GM18951 (cell line): Measurements from ENCODE around the gene BSN.
"Not testable (repeated sequence)": the region's sequence is repeated elsewhere in the genome, so short reads cannot be mapped to it uniquely, and the experiment has no call there.

Experiments
- POLR2A ChIP-seq: IDR thresholded peaks from 4 replicates; pipeline ENCODE4 v1.6.1; 2011; ENCODE audit warnings: mild to moderate bottlenecking; ENCODE audit not compliant: insufficient read length, insufficient read depth; ENCODE audit errors: extremely low read depth
- in situ Hi-C: fragments of 300-500 bp; cut with MboI; formaldehyde crosslinking; loops from one replicate; pipeline ENCODE4 v1.12.0; 2022; ENCODE audit warnings: low sequenced_read_pairs, mixed read lengths, inconsistent platforms; ENCODE audit not compliant: unreplicated experiment

The BSN gene

DNA sequence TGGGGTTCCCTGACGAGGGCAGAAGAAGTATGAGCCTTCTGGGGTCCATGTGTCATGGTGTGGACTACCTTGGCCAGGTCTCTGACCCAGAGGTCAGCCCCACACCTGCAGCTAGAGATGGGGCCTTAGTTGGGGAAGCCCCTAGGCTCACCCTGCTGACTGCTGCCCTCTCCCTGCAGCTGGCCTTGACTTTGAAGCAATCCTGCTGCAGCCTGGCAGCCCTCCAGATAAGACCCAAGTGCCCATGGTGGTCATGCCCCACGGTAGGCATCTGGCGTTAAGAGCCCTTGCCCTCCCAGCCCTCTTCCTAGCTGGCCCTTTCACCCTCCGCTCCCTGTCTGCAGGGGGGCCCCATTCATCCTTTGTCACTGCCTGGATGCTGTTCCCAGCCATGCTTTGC is 127.3 kb downstream of the BSN start:
- in situ Hi-C loops, result no loop called here
- TF ChIP-seq POLR2A, result no peak

DNA sequence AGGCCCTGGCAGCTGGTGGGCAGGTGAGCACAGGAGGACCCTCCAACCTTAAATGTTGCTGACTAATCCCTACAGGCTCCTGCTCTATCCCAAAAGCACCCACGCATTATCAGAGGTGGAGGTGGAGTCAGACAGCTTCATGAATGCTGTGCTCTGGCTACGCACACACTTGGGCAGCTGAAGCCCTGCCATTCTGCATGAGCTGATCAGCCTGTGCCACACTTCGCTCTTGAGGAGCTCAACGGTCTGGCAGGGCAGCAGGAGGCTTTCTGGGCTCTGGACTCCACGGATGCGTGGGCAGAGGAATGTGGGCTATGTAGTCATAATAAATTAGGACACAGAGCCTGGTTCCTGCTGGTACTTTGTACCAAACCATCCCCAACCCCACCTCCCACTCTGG is 128.9 kb downstream of the BSN start:
- in situ Hi-C loops, result no loop called here
- TF ChIP-seq POLR2A, result no peak

DNA sequence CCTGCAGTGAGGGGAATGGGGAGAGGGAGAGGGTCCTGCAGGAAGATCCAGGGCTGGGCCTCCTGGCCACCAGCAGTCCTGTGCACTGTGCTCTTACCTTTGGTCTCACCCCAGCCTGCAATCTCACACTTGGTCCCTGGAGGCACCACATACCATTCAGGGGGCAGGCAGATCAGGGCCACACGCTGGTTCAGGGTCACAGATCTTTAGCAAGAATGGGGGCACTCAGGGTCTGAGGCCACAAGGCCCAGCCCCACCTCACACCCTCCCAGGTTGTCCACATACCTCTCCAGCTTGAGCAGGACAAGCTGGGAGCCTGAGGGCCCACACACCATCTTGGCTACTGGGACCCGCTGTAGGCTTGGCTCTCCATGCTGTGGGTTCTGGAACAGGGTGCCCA is 130.2 kb downstream of the BSN start:
- in situ Hi-C loops, result not testable (repeated sequence)

DNA sequence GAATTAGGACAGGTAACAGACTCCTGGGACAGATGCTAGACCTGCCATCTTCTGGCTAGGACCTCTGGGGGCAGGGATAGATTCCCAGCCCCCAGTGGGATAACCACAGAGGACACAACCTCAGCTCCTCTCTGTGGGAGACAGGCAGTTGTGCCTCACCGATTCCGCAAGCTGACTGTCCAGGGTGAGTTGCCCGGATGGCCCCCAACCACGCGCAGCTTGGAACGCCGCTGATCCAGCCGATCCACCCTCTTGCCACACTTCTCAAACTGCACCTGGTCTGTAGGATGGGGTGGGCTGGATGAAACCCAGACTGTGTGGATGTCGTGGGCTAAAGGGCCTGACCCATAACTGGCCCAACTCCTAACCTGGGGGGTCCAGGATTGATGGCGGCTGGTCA is 130.8 kb downstream of the BSN start:
- in situ Hi-C loops, result not testable (repeated sequence)

DNA sequence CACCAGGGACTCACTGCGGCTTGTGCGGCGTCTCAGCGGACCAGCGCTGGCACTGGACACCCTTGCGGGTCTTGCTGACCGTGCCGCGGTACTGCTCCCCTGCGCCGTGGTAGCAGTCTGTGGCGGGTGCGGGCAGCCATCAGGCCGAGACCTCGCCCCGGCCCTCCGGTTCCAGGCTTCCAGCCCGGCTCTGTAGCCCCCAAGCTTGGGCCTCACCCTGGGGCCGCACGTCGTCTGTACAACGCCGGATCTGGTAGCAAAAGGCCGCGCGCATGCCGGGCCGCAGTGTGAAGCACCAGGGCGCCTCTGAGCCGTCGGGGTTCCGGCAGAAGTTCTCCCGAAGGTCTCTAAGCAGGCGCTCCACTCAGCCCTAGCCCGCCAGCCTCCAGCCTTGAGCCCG is 131.6 kb downstream of the BSN start:
- in situ Hi-C loops, result not testable (repeated sequence)

DNA sequence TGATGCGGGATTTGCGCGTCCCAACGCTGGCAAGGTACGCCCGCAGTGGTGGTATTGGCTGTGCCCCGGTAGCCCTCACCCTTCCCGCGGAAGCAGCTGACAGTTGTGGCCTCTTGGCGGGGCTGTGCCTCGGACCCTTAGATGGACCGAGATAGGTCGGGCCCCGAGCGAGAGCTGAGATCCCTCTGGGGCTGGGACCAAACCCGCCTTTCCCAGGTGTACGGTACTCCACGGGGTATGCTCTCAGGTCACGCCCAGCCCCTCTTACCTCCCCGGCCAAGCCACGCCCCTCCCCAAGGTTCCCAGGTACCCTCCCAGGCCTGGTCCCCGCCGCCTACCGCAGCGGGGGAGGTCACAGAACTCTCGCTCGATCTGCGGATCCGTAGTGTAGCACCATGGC is 132.1 kb downstream of the BSN start:
- in situ Hi-C loops, result not testable (repeated sequence)

DNA sequence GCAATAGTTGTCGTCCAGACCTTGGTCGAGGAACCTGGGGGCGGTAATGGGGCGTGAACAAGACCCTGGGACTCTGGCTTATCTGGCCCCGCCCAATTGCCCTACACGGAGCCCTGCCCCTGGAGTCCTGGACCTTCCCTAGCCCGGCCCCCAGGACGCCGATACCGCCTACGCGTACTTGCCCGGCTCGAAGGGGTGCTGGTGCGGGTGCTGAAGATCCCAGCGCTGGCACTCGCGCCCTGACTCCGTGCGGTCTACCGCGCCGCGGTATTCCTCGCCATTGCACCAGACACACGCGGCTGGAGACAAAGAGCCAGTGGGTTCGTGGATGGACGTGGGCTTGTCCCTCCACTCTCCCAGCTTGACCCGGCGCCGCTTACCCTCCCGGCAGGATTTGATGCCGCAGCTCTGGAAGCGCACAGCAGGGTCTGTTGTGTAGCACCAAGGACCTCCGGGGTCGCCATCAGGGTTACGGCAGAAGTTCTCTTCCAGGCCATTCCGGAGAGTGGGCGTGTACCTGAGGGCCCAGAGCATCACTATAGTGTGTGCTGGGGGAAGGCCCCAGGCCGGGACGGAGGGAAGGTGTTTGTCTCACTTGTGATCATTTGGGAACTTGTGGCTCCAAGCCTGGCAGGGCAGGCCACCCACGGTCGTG is 132.6 kb downstream of the BSN start:
- in situ Hi-C loops, result not testable (repeated sequence)

DNA sequence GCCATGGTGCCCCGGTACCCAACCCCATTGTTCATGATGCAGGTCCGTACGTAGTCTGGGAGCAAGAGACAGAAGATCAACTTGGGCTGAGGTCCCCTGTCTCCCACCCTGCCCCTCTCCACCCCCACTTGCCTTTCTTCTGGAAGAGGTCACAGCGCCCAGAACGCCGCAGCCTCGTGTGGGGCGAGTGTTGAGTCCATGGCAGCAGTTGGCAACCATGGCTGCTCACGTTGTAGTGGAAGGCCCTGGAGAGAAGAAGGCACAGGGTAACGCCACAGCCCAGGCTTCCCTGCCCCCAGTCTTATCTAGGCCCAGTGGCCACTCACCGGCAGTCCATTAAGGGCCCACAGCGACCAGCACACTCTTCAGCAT is 133.1 kb downstream of the BSN start:
- in situ Hi-C loops, result not testable (repeated sequence)

DNA sequence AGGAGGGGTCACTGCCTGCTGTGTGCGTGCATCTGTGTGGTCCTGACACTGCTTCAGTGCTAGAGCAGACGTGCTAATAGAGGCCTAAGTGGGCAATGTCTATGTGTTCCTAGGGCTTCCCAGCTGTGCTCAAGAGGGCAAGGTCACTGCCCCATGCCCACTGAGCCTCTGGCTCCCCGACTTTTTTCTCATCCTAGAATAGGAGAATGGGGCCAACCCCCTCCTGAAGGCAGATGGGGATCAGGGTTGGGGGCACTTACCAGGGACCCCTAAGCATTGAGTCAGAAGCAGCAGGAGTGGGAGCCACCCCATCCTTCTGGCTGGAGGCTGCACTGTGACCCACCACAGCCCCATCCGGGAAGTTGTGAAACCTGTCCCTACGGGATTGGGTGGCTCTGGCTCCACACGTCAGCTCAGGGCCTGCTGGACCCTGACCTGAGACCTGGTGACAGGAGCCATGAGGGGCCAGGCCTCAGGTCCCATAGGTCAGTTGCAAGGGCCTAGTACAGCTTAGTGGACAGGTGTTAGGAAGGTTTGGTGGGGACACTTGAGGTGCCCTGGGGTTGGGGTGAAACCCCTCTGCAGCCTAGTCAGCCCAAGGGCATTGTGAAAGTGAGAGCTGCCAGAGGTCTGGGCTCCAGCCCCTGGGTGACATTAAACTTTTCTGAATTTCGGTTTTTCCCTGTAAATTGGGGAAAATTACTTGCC is 134.2 kb downstream of the BSN start:
- in situ Hi-C loops, result not testable (repeated sequence)

DNA sequence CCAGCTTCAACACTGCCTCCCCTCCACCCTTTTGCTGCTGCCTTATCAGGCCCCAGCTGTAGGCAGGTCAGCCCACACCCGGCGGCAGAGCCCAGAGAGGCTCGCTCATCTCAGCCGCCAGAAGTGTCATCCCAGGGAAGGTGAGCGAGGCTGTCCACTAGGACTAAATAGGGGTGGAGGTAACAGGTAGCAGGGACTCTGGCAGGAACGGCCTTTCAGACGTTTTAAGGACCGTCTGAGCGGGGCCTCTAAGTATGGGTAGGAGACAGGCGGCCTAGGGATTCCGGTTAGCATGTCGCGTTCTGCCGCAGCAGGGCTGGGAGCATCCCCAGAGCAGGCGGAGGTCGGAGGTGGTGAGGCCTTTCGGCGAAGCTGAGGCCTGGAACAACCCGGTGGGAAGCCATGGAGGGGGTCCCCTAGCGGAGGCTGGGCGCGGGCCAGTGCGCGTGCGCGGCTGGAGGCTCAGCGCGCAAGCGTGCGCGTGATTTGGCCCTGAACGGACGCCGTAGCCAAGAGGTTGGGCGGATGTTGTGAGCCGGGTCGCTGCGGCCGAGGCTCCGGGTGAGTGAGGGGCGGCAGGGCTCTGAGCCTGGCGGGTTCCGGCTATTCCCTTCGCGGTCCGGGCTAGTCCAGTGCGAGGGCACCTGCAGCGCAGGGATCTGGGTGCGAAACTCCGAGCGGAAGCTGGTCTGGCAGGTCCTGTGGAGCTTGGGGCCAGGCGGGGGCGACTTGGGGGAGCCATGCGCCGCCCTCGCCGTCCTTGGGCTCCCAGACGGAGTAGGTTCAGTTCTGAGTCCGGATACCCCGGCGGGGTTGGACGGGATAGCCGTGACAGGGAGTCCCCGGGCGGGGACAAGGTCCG is 135.0 kb downstream of the BSN start, which contains the start of the genes MST1 and RNF123:
Gene MST1 (minus strand): TSS at position 429 of the 862 bp plus-strand sequence. CDS start 783 bp downstream, outside the sequence.
Gene RNF123 (plus strand): TSS at position 512 of the 862 bp plus-strand sequence. CDS start 1,609 bp downstream, outside the sequence.
- in situ Hi-C loops, result no loop called here
- TF ChIP-seq POLR2A, result peak; percentile 77

DNA sequence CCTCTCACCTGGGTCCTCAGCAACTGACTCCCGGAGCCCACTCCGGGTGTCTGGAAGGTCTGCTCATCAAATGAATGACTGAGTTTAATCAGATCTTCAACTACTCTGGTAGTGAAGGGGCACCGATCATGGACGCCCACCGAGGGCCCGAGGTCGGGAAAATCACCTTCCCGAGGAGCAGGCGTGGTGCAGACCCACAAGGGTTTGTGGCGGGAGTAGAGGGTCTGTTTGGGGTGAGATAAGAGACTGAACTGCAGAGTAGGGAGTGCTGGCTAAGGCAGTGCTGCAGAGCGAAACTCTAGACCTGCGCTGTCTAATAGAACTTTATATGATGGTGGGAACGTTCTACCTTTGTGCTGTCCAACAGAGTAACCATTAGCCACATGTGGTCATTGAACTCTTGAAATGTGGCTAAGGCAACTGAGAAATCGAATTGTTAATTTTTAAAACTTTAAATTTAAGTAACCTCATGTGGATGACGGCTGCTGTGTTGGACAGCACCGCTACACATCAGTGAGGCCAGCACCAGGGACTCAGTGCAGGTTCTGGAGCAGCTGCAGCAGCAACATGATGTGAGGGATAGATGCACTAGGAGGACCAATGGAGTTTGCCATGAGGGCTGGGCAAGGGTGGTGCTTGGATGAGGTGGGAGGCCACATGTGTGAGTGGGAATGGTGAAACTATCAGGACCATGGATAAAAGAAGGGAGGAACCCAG is 135.8 kb downstream of the BSN start:
- in situ Hi-C loops, result not testable (repeated sequence)

DNA sequence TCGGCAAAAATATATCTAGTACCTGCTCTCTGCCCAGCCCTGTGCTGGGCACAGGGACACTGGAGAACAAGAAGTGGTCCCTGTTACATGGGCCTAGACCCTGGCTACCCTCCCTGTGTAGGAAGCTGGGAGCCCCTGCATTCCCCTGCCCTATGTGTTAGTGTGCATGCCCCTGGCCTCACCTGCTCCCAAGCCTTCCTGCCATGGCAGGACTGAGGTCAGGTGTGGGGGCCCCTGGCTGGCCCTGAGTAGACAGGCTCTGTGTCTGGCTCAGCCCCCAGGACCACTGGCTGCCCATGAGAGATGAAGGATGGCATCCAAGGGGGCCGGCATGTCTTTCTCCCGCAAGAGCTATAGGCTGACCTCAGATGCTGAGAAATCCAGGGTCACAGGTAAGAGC is 136.6 kb downstream of the BSN start:
- in situ Hi-C loops, result not testable (repeated sequence)

DNA sequence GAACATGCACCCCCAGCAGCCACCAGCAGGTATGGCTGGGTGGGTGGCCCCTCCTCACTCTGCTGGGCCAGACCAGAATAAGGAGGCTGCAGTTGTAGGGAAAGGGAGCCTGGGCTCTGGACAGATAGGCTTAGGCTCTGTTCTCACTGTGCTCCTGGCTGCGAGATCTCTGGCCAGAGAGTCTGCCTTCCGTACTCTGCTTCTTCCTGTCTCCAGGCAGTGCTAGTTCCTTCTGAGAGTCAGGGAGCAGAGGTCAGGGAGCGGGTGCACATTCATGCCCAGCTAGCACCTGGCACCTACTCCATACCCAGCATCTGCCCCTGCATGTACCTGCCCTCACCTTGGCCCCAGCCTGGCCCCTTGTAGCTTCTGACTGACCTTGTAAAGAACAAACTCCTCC is 137.2 kb downstream of the BSN start:
- in situ Hi-C loops, result not testable (repeated sequence)

DNA sequence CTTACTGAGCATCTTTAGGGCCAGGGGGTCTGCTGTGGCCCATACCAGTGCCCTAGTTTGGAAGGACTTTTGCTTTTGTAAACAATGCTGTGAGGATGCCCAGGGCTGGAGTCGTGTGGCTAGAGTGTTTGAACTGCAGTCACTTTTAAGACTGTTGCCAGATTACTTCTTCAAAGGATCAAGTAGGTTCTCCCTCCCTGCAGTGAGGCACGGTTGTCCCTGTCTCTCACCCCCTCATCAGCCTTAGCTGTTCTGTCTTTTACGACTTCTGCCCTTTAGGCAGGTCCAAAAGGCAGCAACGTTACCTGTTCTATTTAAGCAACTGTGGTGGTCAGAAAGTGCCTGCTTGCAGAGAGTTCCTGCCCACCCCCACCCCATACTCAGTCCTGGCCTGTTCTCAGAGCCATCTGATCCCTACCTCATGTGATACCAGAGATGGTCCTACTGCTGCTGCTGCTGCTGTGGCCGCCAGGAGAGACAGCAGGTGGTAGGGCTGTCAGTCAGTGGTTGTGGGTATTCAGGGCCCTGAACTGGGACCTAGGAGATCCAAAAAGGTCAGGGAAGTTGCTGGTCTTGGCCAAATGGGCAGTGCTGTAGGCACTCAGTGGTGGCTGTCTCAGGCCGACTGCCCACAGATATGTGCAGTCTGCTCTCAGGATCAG is 140.3 kb downstream of the BSN start:
- in situ Hi-C loops, result not testable (repeated sequence)

DNA sequence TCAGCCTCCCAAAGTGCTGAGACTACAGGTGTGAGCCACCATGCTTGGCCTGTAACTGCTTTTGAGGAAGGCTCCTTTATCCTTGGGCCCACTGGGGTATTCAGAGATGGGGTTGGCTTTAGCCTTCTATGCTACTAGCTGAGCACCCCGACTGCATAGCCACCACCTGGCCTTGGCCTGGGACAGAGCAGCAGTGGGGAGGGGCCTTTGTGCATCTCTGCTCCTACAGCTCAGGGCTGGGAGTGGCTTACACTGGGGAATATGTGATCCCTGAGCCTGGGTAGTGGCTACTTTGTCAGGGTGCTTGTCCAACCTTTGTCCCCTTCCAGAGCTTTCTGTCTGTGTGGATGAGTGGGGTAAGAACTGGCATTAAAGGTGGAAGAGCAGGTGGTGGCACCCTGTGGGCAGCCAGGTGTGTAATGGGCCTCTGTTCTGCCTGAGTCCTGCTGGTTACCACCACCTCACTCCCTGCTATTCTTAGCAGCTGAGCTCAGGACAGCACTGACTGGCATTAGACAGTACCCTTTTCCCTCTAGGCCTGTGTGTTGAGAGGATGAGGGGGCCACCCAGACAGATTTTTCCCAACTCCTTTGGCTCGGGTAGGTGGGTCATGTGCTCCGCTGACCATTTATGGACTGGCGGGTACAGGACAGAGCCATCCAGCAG is 141.2 kb downstream of the BSN start:
- in situ Hi-C loops, result not testable (repeated sequence)
